HG02870 (cell line): ENCODE measurements around the gene CHD9.
"Not testable (repeated sequence)": the region's sequence is repeated elsewhere in the genome, so short reads cannot be mapped to it uniquely, and the experiment has no call there.

Source experiments
- ATAC-seq: cut with Tn5 transposase; IDR thresholded peaks from one replicate; pipeline ENCODE4 v1.9.1; 2021; ENCODE audit warnings: mild to moderate bottlenecking, moderate library complexity; ENCODE audit not compliant: unreplicated experiment

CHD9 gene

DNA sequence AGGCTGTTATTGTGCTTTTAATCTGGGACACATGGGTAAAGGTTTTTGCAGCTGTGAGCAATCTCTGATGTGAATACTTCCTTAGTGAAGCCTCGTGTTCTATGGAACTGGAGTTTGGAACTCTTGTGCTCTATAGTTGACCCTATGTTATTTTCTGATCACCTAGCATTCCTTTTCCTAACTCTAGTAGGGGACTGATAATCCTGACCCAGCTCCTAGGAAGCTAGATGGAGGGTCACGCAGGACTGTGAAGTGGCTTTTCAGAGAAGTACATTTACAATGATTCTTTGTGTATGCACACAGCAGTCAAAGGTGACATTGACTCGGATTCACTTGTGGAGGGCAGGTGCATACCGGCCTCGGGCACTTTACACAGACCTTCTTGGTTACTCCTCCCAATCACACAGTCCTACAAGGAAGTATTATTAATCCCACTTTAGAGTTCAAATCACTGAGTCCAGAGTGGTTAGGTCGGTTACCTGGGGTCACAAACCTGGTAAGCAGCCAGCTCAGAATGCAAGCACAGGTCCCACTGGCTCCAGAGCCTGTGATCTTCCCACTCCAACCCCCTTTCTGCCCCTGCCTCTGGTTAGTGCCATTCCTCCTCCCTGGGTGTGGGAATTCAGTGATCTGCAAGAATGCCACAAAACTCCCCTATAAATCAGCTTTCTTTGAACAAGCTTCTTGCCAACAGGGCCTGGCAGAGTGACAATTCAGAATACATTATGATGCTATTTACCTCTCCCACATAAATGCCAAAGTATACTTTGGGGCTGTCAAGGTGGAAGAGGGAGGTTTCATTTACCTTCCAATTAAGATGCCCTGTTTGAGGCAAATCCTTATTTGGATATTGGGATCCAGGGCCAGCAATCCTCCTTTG is 9.2 kb upstream of the CHD9 start:
- no peak for ATAC-seq

GRCh38 chr16:53047515-53047914 is 7.3 kb upstream of the CHD9 start:
- ATAC-seq = not testable (repeated sequence)

- ATAC-seq = no peak
Measured at GRCh38 chr16:53048139-53048915, 6.5 kb upstream of the CHD9 start.

DNA sequence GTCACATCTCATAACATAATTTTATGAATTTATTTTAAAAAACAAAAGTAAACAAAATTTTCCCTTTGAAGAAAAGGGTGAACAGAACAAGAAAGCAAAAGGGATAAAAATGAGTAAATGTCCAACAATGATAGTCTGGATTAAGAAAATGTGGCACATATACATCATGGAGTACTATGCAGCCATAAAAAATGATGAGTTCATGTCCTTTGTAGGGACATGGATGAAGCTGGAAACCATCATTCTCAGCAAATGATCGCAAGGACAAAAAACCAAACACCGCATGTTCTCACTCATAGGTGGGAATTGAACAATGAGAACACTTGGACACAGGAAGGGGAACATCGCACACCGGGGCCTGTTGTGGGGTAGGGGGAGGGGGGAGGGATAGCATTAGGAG is 3.5 kb upstream of the CHD9 start:
- not testable (repeated sequence) for ATAC-seq

DNA sequence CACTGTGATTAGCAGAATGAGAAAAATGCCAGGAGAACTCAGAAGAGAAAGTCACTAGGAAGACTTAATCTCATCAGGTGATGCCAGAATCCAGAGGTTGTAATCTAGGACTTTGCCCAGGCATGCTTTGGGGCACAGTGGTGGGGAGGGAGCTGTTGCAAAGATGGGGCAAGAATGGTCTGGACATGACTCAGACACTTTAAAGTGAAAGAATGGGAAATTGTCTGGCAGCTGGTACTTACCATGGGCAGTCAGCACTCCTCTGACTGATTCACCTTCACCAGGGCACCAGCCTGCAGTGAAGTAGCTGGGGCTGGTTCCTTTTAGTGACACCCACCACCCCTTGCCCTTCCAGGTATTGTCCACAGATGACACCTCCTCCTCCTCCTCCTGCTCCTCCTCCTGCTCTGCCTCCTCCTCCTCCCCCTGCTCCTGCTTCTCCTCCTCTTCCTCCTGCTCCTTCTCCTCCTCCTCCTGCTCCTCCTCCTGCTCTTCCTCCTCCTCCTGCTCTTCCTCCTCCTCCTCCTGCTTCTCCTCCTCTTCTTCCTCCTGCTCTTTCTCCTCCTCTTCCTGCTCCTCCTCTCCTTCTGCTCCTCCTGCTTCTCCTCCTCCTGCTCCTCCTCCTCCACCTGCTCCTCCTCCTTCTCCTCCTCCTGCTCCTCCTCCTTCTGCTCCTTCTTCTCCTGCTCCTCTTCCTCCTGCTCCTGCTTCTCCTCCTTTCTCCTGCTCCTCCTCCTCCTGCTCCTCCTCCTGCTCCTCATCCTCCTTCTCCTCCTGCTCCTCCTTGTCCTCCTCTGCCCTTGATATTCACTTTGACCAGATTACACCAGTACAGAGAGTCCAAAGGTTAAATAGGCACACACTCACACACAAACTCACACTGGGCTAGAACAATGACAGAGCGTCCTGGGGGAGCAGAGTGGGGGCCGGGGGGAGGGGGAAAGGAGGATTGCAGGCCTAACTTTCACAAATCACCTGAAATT is 2.0 kb upstream of the CHD9 start, which contains the start of gene CHD9NB:
TSS of gene CHD9NB (minus strand) at position 379 of the 983 bp plus-strand sequence. CDS start 8,739 bp downstream, outside the sequence.
- no peak for ATAC-seq

DNA sequence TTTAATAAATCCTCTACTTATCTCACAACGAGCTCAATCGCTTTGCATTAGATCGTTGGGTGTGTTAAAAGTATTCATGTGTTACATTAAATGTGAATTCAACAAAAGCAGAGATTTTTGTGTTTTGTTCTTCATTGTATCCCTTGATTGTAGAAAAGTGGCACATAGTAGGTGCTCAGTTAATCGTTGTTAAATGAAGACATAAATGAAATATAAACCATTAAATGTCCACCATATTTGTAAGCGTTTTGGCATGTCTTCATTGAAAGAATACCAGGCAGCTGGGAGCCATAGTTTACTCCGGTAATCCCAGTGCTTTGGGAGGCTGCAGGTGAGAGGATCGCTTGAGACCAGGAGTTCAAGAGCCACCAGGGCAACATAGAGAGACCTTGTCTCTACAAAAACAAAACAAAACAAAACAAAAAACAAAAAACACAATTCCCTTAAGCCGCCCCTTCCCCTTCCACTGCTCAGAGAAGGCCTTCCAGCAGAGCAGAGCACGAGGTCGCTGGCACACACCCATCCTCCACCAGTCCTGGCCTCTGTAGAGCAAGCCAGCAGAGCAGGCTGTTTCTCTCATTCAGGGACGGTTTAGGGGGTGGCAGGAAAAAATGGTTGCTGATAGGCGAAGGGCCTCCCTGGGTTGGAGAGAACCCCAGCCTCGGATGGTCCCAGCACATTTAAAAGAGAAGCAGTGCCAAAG is 673 bp upstream of the CHD9 start:
- ATAC-seq = peak; percentile 24

DNA sequence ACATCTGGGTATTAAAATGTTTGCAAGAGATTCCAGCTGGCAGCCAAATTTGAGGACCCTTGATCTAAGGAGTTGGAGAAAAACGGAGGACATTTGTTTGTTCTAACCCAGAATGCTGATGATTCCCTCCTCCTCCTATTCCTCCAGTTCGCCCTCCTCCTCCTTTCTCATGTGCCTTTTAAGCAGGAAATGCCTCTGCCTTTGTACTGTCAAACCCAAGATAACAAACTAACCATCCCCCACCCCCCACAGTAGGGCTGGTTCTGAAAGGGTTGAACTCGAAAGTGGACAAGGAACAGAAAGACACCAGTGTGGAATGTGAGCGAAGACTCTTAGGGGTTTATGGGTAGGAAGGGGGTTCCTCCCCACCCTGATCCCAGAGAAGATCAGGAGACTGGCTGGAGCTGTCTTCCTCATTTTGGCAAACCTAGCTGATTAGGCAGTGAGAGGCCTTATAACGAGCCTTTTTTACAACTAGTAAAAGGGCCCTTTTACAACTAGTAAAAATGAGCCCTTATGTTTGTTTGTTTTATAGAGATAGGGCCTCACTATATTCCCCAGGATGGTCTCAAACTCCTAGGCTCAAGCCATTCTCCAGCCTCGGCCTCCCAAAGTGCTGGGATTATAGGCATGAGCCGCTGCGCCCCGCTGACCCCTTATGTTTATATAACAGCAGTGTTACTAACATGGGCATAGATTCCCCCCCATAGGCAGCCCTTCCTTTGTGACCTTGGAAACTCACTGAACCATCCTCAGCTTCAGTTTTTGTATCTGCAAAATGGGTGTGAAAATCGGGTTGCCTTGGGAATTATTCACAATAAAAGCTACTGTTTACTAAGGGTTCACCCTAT is 975 bp downstream of the CHD9 start:
- no peak for ATAC-seq

GRCh38 chr16:53056392-53056881 is 1.6 kb downstream of the CHD9 start:
- ATAC-seq = no peak

DNA sequence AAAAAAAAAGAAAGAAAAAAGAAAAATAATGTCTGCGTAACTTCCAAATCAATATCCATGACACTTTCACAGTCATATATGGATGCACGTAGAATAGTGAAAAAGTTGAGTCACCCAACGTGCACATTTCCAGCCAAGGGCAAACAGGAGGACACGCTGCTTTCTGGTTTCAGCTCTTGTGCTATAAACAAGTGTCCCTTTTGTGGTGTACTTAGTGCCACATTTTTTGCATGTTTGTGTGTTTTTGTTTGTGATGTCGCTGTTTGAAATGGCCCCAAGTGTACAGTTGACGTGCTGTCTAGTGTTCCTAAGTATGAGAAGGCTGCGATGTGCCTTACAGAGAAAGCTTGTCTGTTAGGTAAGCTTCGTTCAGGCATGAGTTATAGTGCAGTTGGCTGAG is 2.9 kb downstream of the CHD9 start:
- no peak for ATAC-seq

DNA sequence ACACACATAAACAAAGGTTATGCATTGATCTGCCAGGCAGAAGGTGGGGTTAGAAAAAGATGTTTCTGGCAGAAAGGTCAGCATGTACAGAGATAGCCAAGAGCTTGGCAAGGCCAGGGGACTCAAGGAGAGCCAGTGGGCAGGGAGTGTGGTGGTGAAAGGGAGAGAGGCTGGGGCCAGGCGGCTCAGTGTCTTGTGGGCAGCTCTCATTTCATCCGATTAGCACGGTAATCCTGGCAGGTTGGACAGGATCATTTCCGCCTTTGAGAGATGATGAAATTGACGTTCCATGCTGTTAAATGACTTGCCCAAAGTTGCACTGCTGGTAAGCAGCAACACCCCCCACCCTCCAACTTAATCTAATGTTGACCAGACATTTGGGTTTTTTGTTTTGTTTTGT is 3.6 kb downstream of the CHD9 start:
- ATAC-seq = no peak

GRCh38 chr16:53058882-53059281 is 4.1 kb downstream of the CHD9 start:
- no peak for ATAC-seq

GRCh38 chr16:53059672-53060071 is 4.9 kb downstream of the CHD9 start:
- ATAC-seq = no peak

GRCh38 chr16:53061256-53061655 is 6.5 kb downstream of the CHD9 start:
- no peak for ATAC-seq

DNA sequence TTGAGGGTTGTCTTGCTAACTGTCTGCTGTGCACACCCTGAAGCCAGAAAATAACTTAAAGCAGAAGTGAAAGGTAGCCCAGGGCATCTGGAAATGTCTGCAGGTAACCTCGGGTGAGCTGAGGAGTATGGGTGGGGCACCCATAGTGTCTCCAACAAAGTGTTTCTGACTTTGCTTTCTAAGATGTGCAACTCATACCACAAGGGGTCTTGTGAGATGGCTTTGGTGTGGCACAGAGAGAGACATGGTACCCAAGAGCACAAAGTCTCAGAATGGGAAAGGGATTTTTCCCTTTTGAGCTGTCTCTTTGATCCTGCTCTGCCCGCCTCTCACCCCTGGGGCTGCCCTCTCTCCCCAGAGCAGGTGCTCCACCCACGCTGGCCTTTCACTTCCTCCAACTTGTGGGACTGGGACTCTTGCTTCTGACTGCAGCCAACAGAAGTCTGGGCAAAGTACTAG is 6.9 kb downstream of the CHD9 start:
- ATAC-seq = peak; percentile 74

- ATAC-seq = no peak
Measured at GRCh38 chr16:53064081-53064578, 9.3 kb downstream of the CHD9 start.

GRCh38 chr16:53065461-53066061 is 10.8 kb downstream of the CHD9 start:
- no peak for ATAC-seq

- ATAC-seq = no peak
Measured at GRCh38 chr16:53067675-53068074, 12.9 kb downstream of the CHD9 start.

GRCh38 chr16:53068423-53068833 is 13.6 kb downstream of the CHD9 start:
- peak; percentile 37 for ATAC-seq
